Testis (tissue), 3 donors: ENCODE data around the gene REX1BD. TPM values are rescaled to one million over a fixed set of nuclear protein-coding genes. Genes with fewer than 3 reads are reported as not detected.

ENCODE experiments used
- DNase-seq: peaks from one replicate; pipeline ENCODE4 v3.0.0-alpha.2; 2019
- H3K27ac ChIP-seq, 2 donors: fragments of 200-600 bp; sonication (generic); one replicate each; pipeline ENCODE4 v1.5.1; 2019
- H3K27me3 ChIP-seq: fragments of 200-600 bp; sonication (generic); one replicate; pipeline ENCODE4 v1.5.1; 2019
- H3K36me3 ChIP-seq: fragments of 200-600 bp; sonication (generic); one replicate; pipeline ENCODE4 v1.5.1; 2017; ENCODE audit warnings: low read depth; ENCODE audit errors: missing control alignments
- H3K4me1 ChIP-seq: fragments of 200-600 bp; sonication (generic); one replicate; pipeline ENCODE4 v1.5.1; 2019
- H3K4me3 ChIP-seq, 2 donors: fragments of 200-600 bp; sonication (generic); one replicate each; pipeline ENCODE4 v1.5.1; 2017 to 2019
- H3K9me3 ChIP-seq: fragments of 200-600 bp; sonication (generic); one replicate; pipeline ENCODE4 v1.5.1; 2017
- CTCF ChIP-seq, 3 experiments: fragments of 450-650 bp in 2 of 3; fragments of 200-600 bp in 1 of 3; sonication (generic) in 1 of 3; IDR thresholded peaks; one replicate each; pipeline ENCODE4 v1.5.1; 2016 to 2019; ENCODE audit warnings: antibody characterized with exemption in 3 of 3, mild to moderate bottlenecking in 2 of 3, moderate library complexity in 1 of 3
- POLR2A ChIP-seq: fragments of 450-650 bp; IDR thresholded peaks from one replicate; pipeline ENCODE4 v1.6.1; 2017; ENCODE audit warnings: antibody characterized with exemption, mild to moderate bottlenecking, moderate library complexity
- WGBS, 2 donors: methylation state at CpG; one replicate each; pipeline ENCODE4 v1.1.5; 2018; 5-methylcytosine and 5-hydroxymethylcytosine counted together
- intact Hi-C: fragments of 100-400 bp; cut with DNase I; formaldehyde crosslinking; loops from one replicate; pipeline ENCODE4 v1.15.1; 2023; ENCODE audit warnings: low total_unique reads
- polyA plus RNA-seq: library from polyadenylated mRNA; stranded (reverse); fragments of 350-450 nt; fragmentation: Illumina TruSeq; extraction: RNeasy Lipid Tissue Mini Kit (QIAGEN cat#74804); gene quantifications from one replicate; pipeline ENCODE4 v1.2.3, GENCODE V29; 2014; ENCODE audit warnings: low read depth, low replicate concordance; ENCODE audit not compliant: insufficient read depth
- total RNA-seq, 2 donors: library from RNA; depleted of rRNA; stranded (reverse); fragments of >200 nt; gene quantifications; one replicate each; pipeline ENCODE4 v1.2.3, GENCODE V29; 2016

The REX1BD gene
- total and polyA plus RNA-seq, 3 donors from 2014 or later = 14.5 to 58.7 (median 44.3) TPM

- no peak for TF ChIP-seq CTCF (IDR thresholded peaks at IDR 0.05)
- TF ChIP-seq POLR2A = no peak
- Histone ChIP-seq H3K27ac (no peak overlapping the region), H3K9me3 (no peaks in the 10 kb centered on the region), H3K4me3 (no peak overlapping the region), H3K36me3 (no peaks in the 10 kb centered on the region), H3K4me1 (peaks cover 9% of the 10 kb centered on the region), H3K27me3 (no peaks in the 10 kb centered on the region)
- intact Hi-C loops = no loop called here
- WGBS, 2 donors = 43 to 45% methylated on average over 14 to 22 of the region's 26 CpGs
- DNase-seq = no peak
Measured at GRCh38 chr19:18603958-18604819, 15.6 kb downstream of the REX1BD start.

- 22 to 37% methylated on average over 10 of the region's 10 CpGs for WGBS, 2 donors
- TF ChIP-seq CTCF (IDR thresholded peaks at IDR 0.05) (no peak), POLR2A (no peak)
- DNase-seq = no peak
- intact Hi-C loops = no loop called here
- H3K36me3 ChIP-seq = no peaks in the 10 kb centered on the region
- H3K27me3 ChIP-seq = no peaks in the 10 kb centered on the region
- H3K9me3 ChIP-seq = no peaks in the 10 kb centered on the region
- H3K4me3 ChIP-seq = no peak overlapping the region
- peaks cover 9% of the 10 kb centered on the region for H3K4me1 ChIP-seq
- no peak overlapping the region for H3K27ac ChIP-seq
Measured at GRCh38 chr19:18604820-18605159, 16.2 kb downstream of the REX1BD start.

GRCh38 chr19:18605196-18605545 is 16.6 kb downstream of the REX1BD start:
- intact Hi-C loops = no loop called here

GRCh38 chr19:18605546-18606280 is 17.1 kb downstream of the REX1BD start:
- Histone ChIP-seq H3K4me1 (peaks cover 9% of the 10 kb centered on the region), H3K36me3 (no peaks in the 10 kb centered on the region), H3K9me3 (no peaks in the 10 kb centered on the region), H3K27me3 (no peaks in the 10 kb centered on the region), H3K27ac (no peak overlapping the region), H3K4me3 (peak overlapping the region; percentile 6 to 36)
- no peak for TF ChIP-seq POLR2A
- TF ChIP-seq CTCF (IDR thresholded peaks at IDR 0.05) = no peak
- WGBS, 2 donors = 2 to 5% methylated on average over 10 to 36 of the region's 65 CpGs
- DNase-seq = no peak
- intact Hi-C loops = no loop called here

More at GRCh38 chr19:18605196-18605545, 16.6 kb downstream of the REX1BD start:
- no peak overlapping the region for H3K4me3 ChIP-seq
- H3K9me3 ChIP-seq = no peaks in the 10 kb centered on the region
- no peaks in the 10 kb centered on the region for H3K27me3 ChIP-seq
- DNase-seq = no peak
- TF ChIP-seq CTCF (IDR thresholded peaks at IDR 0.05) (no peak), POLR2A (no peak)
- H3K27ac ChIP-seq = no peak overlapping the region
- WGBS, 2 donors = 12 to 17% methylated on average over 14 to 17 of the region's 17 CpGs
- H3K4me1 ChIP-seq = peaks cover 9% of the 10 kb centered on the region
- H3K36me3 ChIP-seq = no peaks in the 10 kb centered on the region
